GM12892 (cell line): ENCODE results near the gene FGFBP1.

Experiments
- DNase-seq: peaks from one replicate; pipeline ENCODE4 v3.0.0; 2011; ENCODE audit not compliant: insufficient read length
- FAIRE-seq: peaks from 2 replicates; lab custom pipeline; 2011; peaks lifted over from hg19 to GRCh38; lab: Jason Lieb, UNC
- POLR2A ChIP-seq: IDR thresholded peaks from 2 replicates; pipeline ENCODE4 v1.6.1; 2011; ENCODE audit warnings: low read depth, low read length, control low read depth
- POLR2AphosphoS5 ChIP-seq: IDR thresholded peaks from 2 replicates; pipeline ENCODE4 v1.6.1; 2011; ENCODE audit warnings: low read depth, low read length, control low read depth
- TAF1 ChIP-seq: IDR thresholded peaks from 2 replicates; pipeline ENCODE4 v1.6.1; 2011; ENCODE audit warnings: low read depth, mild to moderate bottlenecking, control low read depth, low read length, borderline replicate concordance

The FGFBP1 gene

DNA sequence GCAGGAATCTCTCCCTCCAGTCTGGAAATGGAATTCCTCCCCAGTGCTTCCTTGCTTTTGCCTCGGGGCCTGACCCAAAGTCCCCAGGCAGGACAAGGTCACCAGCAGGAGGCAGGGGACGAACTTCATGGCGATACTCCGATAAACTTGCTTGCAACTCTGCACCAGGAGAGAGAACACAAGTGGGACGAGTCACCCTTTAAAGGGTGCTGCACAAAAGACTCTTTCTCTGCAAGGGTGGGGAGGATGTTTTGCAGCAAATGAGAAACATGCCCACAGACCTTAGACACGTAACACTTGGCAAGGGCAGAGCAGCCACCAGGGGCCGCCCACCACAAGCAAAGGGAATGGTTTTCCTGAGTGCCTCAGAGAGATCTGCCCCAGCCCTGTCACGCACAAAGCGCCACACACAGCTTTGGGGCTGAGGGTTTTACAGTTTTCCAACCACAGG lies 24.5 kb upstream of the FGFBP1 start, which contains the start of gene FGFBP2:
FGFBP2 (minus strand) TSS at position 175 of the 451 bp plus-strand sequence; CDS start at position 129, 46 bp downstream.
- DNase-seq: peak; percentile 13
- no peak for TF ChIP-seq POLR2AphosphoS5
- no peak for TF ChIP-seq POLR2A
- TF ChIP-seq TAF1: no peak
- FAIRE-seq: no peak

DNA sequence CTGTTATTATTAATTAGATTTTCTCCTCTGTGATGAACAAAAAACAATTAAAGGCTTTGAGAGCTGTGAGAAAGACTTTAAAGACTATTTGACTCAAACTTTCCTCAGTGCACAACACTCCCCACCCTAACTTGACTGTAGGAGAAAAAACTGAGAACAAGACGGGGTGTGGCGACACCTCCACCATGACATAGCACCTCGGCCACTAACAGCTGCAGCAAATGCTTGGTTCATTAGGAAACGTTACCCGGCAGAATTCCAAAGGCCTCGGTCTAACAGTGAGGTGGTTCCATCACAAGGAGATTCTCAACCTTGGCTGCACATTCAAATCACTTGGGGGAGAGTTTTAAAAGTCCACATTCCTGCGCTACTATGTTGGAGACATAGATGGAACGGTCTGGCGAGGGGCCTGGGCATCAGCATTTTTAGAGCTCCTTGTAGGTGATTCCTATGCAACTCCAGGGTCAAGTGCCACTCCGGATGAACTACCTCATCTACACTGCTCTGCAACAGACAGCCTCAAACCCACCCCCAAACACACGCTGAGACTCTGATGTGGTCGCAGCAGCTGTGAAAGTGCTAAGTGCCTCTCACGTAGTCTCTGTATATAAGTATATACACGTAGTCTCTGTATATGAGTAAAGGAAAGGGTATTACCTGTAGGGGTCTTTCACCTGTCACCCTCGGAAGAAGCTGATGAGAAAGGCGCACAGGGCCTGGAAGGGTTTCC lies 23.4 kb upstream of the FGFBP1 start:
- DNase-seq (no peak), FAIRE-seq (no peak)
- TF ChIP-seq TAF1: no peak
- no peak for TF ChIP-seq POLR2A
- no peak for TF ChIP-seq POLR2AphosphoS5

DNA sequence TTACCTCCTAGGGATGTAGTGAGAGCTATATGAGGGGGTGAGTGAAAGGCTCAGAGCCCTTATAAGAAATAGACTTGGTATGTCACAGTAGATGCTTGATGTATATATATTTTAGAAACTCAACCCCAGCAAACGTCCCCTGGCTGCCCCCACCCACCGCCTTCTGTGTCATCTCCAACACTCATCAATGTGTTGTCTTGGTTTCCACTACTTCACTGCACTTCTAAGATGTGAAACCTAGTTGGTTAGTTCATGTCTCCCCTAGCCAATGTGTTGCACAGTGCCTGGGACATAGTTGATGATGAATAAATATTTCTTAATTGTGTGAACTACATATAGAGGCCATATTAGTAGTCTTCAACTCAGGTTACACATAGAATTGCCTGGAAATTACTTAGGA lies 20.0 kb upstream of the FGFBP1 start:
- no peak for DNase-seq
- no peak for TF ChIP-seq TAF1
- TF ChIP-seq POLR2AphosphoS5: no peak
- TF ChIP-seq POLR2A: no peak
- FAIRE-seq: no peak

DNA sequence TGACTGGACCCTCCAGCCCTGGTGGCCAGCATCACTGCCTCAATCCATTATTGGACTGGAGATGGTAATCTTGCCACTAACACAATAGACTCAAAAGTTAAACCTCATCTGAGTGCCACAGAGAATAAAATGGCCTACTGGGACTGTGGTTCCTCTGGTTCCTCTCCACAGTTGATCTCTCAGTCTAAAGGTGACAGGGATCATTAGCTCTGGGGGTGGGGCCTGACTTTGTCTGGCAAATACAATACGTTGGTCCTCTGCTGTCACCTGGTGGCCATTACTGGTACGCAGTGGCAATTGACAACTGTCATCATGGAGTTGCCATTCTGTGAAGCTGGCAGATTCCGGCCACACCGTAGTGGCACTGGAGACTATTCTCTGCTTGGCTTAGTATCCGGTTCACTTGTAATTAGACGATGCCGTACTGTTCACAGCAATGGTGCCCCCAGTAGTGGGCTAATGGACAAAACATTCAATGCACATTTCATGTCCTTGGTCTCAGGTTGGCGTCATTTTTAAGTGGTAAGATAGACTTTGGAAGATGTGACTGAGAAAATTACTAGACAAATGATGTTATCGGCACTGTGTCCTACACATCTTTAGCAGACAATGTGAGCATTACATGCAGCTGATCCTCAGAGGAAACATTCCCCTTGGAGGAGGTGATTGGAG lies 17.8 kb upstream of the FGFBP1 start:
- FAIRE-seq: peak; percentile 91
- DNase-seq: peak; percentile 42
- TF ChIP-seq POLR2A (no peak), POLR2AphosphoS5 (no peak), TAF1 (no peak)

DNA sequence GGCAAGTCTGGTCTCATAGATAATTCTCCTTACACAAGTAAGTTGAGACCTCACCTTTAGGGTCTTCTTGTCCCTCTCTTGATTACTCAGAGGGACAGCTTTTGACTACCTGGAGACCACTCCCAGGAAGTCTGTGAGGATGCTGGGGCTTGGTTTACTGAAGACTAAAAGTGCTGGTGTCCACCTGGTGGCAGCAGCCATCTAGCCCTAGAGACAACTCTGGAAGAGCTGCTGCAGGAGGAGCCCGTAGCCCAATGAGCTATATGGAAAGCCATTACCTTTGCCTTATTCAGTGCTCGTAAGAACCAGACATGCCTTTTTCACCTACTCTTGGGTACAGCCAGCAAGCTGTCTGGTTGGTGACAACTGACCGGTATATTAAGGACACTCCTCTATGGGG lies 17.1 kb upstream of the FGFBP1 start:
- no peak for FAIRE-seq
- TF ChIP-seq POLR2AphosphoS5 (no peak), TAF1 (no peak), POLR2A (no peak)
- DNase-seq: no peak

DNA sequence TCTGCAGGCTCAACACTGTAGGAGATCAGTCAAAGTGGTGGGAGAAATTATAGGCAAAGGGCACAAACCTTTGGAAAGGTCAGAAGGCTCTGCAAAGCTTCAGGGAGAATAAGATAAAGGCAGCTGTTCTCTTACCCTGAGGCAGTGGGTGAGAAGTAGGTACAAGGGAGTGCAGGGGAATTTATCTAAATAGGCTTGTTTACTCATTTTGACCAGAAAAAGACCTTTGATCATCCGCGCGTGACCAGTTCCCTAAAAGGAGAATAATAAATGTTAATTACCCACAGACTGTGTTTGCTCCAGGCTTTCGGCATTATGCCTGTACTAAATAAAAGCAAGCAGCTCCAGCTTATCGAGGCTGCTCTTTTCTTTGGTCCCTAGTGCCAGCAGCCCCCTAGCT lies 15.1 kb upstream of the FGFBP1 start:
- FAIRE-seq (no peak), DNase-seq (no peak)
- TF ChIP-seq POLR2A (no peak), TAF1 (no peak), POLR2AphosphoS5 (no peak)

DNA sequence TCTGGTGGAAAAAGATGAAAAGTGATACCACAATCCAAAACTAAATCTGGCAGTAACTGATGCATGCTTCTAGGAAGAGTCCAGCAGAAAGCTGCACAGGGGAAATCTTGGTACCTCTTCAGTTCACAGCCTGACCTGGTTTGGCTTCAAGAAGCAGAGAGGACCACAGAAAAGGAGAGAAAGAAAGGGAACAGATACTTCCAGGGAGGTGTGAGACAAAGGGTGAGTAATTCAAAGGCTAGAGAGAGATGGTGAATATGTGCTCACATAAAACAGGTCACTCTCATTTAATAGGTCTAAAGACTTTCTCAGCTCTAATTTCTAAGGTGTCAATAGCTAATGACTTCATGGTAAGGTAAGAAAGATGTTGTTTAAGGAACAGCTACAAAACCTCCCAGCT lies 13.2 kb upstream of the FGFBP1 start:
- no peak for TF ChIP-seq POLR2AphosphoS5
- no peak for TF ChIP-seq TAF1
- no peak for TF ChIP-seq POLR2A
- DNase-seq (no peak), FAIRE-seq (no peak)

DNA sequence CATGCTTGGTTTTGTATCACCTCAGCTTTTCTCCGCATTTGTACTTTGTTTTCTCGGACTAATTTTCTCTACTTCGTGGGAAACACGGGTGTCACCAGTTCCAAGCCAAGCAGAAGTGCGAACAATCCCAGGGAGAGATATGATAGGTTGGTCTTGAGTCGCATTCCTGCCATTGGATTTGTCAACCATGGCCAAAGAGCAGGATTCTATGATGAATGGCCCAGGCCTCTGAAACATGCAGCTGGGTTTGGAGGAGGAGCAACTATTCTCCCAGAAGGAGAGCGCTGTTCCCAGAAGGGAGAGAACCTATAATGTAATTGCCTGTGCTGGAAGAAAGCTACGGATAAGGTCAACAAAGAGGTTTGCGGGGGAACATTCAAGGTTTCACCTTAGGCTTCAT lies 10.3 kb upstream of the FGFBP1 start:
- DNase-seq: no peak
- TF ChIP-seq POLR2AphosphoS5 (no peak), POLR2A (no peak), TAF1 (no peak)
- FAIRE-seq: no peak

DNA sequence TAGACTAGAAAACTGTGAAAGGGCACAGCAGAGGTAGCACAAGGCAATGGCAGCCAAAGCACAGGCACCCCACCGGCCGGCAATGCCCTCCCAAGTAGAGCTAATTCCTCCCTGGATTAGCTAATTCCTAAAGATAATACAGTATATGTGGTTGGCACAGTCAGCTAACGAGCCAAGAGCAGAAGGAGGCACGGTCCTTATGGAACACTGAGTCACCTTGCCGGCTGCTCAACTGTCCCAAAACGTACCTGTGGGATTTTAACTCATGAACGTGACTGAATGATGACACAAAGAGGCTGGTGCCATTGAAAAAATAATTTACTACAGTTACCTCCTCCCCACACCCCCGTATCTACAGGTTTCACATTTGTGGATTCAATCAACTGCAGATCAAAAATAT lies 9.1 kb upstream of the FGFBP1 start:
- TF ChIP-seq TAF1 (no peak), POLR2AphosphoS5 (no peak), POLR2A (no peak)
- no peak for FAIRE-seq
- DNase-seq: no peak

DNA sequence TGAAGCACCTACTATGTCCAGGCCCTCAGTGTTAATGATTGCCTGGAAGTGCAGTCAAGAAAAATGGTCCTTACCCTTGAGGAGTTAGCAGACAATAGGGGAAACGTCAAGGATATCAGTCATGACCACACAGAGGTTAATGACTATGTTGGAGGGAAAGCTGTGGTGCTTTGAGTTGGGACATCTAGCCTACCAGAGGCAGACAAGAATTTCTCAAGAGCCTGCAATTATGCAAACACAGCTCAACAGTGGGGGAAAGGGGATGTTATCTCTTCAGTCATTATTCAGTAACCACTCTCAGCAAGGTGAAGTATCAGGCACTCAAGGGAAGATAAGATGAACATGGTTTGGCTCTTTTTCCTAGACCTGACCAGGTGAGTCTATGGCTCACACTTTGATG lies 7.0 kb upstream of the FGFBP1 start:
- TF ChIP-seq POLR2AphosphoS5 (no peak), POLR2A (no peak), TAF1 (no peak)
- DNase-seq (no peak), FAIRE-seq (no peak)

DNA sequence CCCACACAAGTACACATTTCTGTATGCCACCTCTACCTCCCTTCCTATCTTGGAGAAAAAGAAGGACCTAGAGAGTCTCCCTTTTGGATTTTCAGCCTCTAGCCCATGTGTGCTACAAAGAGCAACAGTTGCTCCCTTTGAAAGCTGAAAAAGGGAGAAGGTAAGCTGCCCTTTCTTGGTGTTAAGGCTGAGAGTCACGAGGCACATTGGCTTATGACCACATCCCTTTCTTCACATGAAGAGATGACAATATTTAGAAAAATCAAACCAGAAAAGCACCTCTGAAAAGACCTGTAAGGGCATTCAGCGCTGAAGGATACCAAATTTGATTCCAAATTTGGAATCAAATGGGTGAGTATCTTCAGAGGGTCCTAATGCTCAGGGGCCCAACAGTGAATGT lies 6.4 kb upstream of the FGFBP1 start:
- DNase-seq (no peak), FAIRE-seq (no peak)
- TF ChIP-seq POLR2A: no peak
- TF ChIP-seq TAF1: no peak
- no peak for TF ChIP-seq POLR2AphosphoS5
